HCT116 (cell line): ENCODE data around the gene SH3PXD2A. TPM values are rescaled to one million over a fixed set of nuclear protein-coding genes. Genes with fewer than 3 reads are reported as not detected.

Source experiments
- ATAC-seq: fragments of 200-7000 bp; cut with Tn5 transposase; 2 replicates; pipeline ENCODE4 v1.9.1; 2020; ENCODE audit warnings: mild to moderate bottlenecking, moderate library complexity
- Bru-seq: library from RNA; stranded (reverse); fragments of 400-500 nt; gene quantifications from one replicate; lab custom pipeline; 2021; lab: Mats Ljungman, UMichigan
- BruChase-seq, 2 experiments: library from RNA; stranded (reverse); fragments of 400-500 nt; gene quantifications; one replicate each; lab custom pipeline; 2021; lab: Mats Ljungman, UMichigan
- BruUV-seq: library from RNA; stranded (reverse); fragments of 400-500 nt; replicated peaks from 2 replicates; lab custom pipeline; 2021; lab: Mats Ljungman, UMichigan
- CTCF ChIA-PET: fragments of 300-600 bp; sonication (Branson Sonifier 250); formaldehyde crosslinking; loops from one replicate; lab custom pipeline; 2021; ENCODE audit warnings: antibody characterized with exemption; lab: Charles Lee
- POLR2A ChIA-PET: fragments of 300-600, 350-600 bp; sonication (Branson Sonifier 250); formaldehyde crosslinking; loops from one replicate; lab custom pipeline; 2021; ENCODE audit warnings: antibody characterized with exemption; lab: Charles Lee
- RAD21 ChIA-PET, 2 experiments: fragments of 300-600 bp; sonication (Branson Sonifier 250); formaldehyde crosslinking; loops; one replicate each; lab custom pipeline; 2023; ENCODE audit warnings: low total read pairs in 2 of 2; ENCODE audit not compliant: uncharacterized antibody in 2 of 2, unreplicated experiment in 2 of 2, low non-redundant PET in 1 of 2; lab: Charles Lee
- DNase-seq: peaks from one replicate; pipeline ENCODE4 v3.0.0-alpha.2; 2010; ENCODE audit warnings: low read depth, low spot score
- H2AFZ ChIP-seq: fragments of 200-600 bp; shearing (Covaris generic), sonication (generic); 2 replicates; pipeline ENCODE4 v1.6.1; 2017; ENCODE audit warnings: low read depth, mixed run types, mixed read lengths, antibody characterized with exemption, low read length; ENCODE audit not compliant: poor library complexity, severe bottlenecking
- H3K27ac ChIP-seq: 2 replicates; pipeline ENCODE4 v1.5.1; 2012; ENCODE audit warnings: low read depth, low read length
- H3K27me3 ChIP-seq: fragments of 200-600 bp; sonication (generic); 2 replicates; pipeline ENCODE4 v1.6.1; 2016; ENCODE audit warnings: mixed run types, low read length, mixed read lengths; ENCODE audit not compliant: insufficient read depth
- H3K36me3 ChIP-seq, 2 experiments: fragments of 200-500 bp in 1 of 2; fragments of 200-600 bp in 1 of 2; sonication (Bioruptor generic) in 1 of 2; sonication (generic) in 1 of 2; 2 replicates each; pipeline versions ENCODE4 v1.5.1 to v1.6.1; 2014 to 2016; ENCODE audit warnings: low read length in 2 of 2, inconsistent platforms in 1 of 2, mixed read lengths in 1 of 2, mixed run types in 1 of 2; ENCODE audit not compliant: insufficient read depth in 2 of 2, control insufficient read depth in 1 of 2
- H3K4me1 ChIP-seq, 2 experiments: fragments of 200-600 bp in 1 of 2; sonication (generic) in 1 of 2; 2 replicates each; pipeline versions ENCODE4 v1.5.1 to v1.6.1; 2012 to 2017; ENCODE audit warnings: low read length in 2 of 2, inconsistent platforms in 1 of 2, mild to moderate bottlenecking in 1 of 2, mixed read lengths in 1 of 2, mixed run types in 1 of 2, moderate library complexity in 1 of 2; ENCODE audit not compliant: insufficient read depth in 2 of 2, control insufficient read depth in 1 of 2
- H3K4me2 ChIP-seq: fragments of 200-600 bp; sonication (generic); 2 replicates; pipeline ENCODE4 v1.6.1; 2017; ENCODE audit warnings: mixed run types, low read length, mixed read lengths
- H3K4me3 ChIP-seq, 2 experiments: fragments of 200-600 bp in 1 of 2; sonication (generic) in 1 of 2; replicated peaks in 1 of 2; 2 replicates each; pipeline ENCODE4 v1.5.1; 2011 to 2016; ENCODE audit warnings: low read length in 2 of 2, control low read depth in 1 of 2, low read depth in 1 of 2, mild to moderate bottlenecking in 1 of 2, mixed read lengths in 1 of 2, mixed run types in 1 of 2
- H3K79me2 ChIP-seq: fragments of 200-600 bp; sonication (generic); 2 replicates; pipeline ENCODE4 v1.6.1; 2017; ENCODE audit warnings: mild to moderate bottlenecking, mixed run types, low read length, moderate library complexity, mixed read lengths; ENCODE audit not compliant: insufficient read depth
- H3K9ac ChIP-seq: fragments of 200-600 bp; sonication (generic); 2 replicates; pipeline ENCODE4 v1.6.1; 2016; ENCODE audit warnings: low read length, mixed read lengths
- H3K9me2 ChIP-seq: fragments of 200-600 bp; sonication (generic), shearing (Covaris generic); 2 replicates; pipeline ENCODE4 v1.6.1; 2017; ENCODE audit warnings: mixed run types, mild to moderate bottlenecking, moderate library complexity; ENCODE audit not compliant: insufficient read depth
- H3K9me3 ChIP-seq, 2 experiments: fragments of 200-500 bp in 1 of 2; fragments of 200-600 bp in 1 of 2; sonication (Bioruptor generic) in 1 of 2; sonication (generic) in 1 of 2; 2 replicates each; pipeline ENCODE4 v1.6.1; 2014 to 2017; ENCODE audit warnings: low read length in 2 of 2, mixed read lengths in 2 of 2, inconsistent platforms in 1 of 2, low read depth in 1 of 2, mild to moderate bottlenecking in 1 of 2, mixed run types in 1 of 2, moderate library complexity in 1 of 2; ENCODE audit not compliant: control insufficient read depth in 1 of 2, insufficient read depth in 1 of 2
- H4K20me1 ChIP-seq: fragments of 200-600 bp; sonication (generic), shearing (Covaris generic); 2 replicates; pipeline ENCODE4 v1.6.1; 2017; ENCODE audit warnings: mixed run types, mild to moderate bottlenecking, moderate library complexity; ENCODE audit not compliant: insufficient read depth
- CTCF ChIP-seq, 3 experiments: fragments of 200-600 bp in 1 of 3; sonication (generic) in 1 of 3; IDR thresholded peaks in 2 of 3; conservative IDR thresholded peaks in 1 of 3; 2 replicates each; pipeline ENCODE4 v1.5.1; 2012 to 2017; ENCODE audit warnings: low read depth in 2 of 3, low read length in 2 of 3, antibody characterized with exemption in 1 of 3, borderline replicate concordance in 1 of 3, control low read depth in 1 of 3, mild to moderate bottlenecking in 1 of 3, mixed read lengths in 1 of 3, mixed run types in 1 of 3, moderate library complexity in 1 of 3; ENCODE audit not compliant: insufficient read depth in 1 of 3
- EGR1 ChIP-seq: IDR thresholded peaks from 2 replicates; pipeline ENCODE4 v1.6.1; 2012; ENCODE audit warnings: low read depth
- FOSL1 ChIP-seq: IDR thresholded peaks from 2 replicates; pipeline ENCODE4 v1.6.1; 2012; ENCODE audit warnings: low read depth
- POLR2A ChIP-seq: IDR thresholded peaks from 2 replicates; pipeline ENCODE4 v1.7.0; 2011; ENCODE audit warnings: borderline replicate concordance; ENCODE audit not compliant: insufficient read depth, insufficient read length; ENCODE audit errors: extremely low read depth
- RAD21 ChIP-seq: IDR thresholded peaks from 2 replicates; pipeline ENCODE4 v1.6.1; 2012; ENCODE audit warnings: low read depth, mild to moderate bottlenecking
- SIN3A ChIP-seq: IDR thresholded peaks from 2 replicates; pipeline ENCODE4 v1.6.1; 2012; ENCODE audit warnings: low read depth
- SP1 ChIP-seq: IDR thresholded peaks from 2 replicates; pipeline ENCODE4 v1.6.1; 2012; ENCODE audit warnings: low read depth
- ZBTB33 ChIP-seq: IDR thresholded peaks from 2 replicates; pipeline ENCODE4 v1.6.1; 2011; ENCODE audit warnings: mild to moderate bottlenecking, low read length, moderate library complexity; ENCODE audit not compliant: insufficient replicate concordance; ENCODE audit errors: extremely low read depth
- ZNF274 ChIP-seq: fragments of 200-500 bp; sonication (Bioruptor generic); IDR thresholded peaks from 2 replicates; pipeline ENCODE4 v1.6.1; 2014; ENCODE audit warnings: mild to moderate bottlenecking, low read depth, low read length, inconsistent platforms
- intact Hi-C: fragments of 100-400 bp; cut with micrococcal nuclease; formaldehyde crosslinking; loops from 2 replicates; pipeline ENCODE4 v1.10.0; 2022
- long read RNA-seq: library from polyadenylated mRNA; unstranded; transcript quantifications from one replicate; pipeline ENCODE4 v2.0.0, GENCODE V29; 2021; ENCODE audit not compliant: unreplicated experiment
- polyA plus RNA-seq: library from polyadenylated mRNA; unstranded; fragments of >200 nt; gene quantifications from 2 replicates; pipeline ENCODE4 v1.2.1, GENCODE V29; 2012; ENCODE audit warnings: missing spikeins
- total RNA-seq: library from RNA; stranded (reverse); gene quantifications from one replicate; pipeline ENCODE4 v1.2.1, GENCODE V29; 2021; ENCODE audit not compliant: unreplicated experiment

SH3PXD2A gene
- total RNA-seq (8.7 TPM), Bru-seq, nascent RNA (percentile 51 among the genes with signal in this experiment), BruChase-seq, experiment 1, labeled RNA remaining after a 6-hour chase (percentile 62 among the genes with signal in this experiment), BruChase-seq, experiment 2, labeled RNA remaining after a 2-hour chase (percentile 62 among the genes with signal in this experiment)
- polyA plus RNA-seq = 3.8 and 4.2 TPM in 2 replicates
- long read RNA-seq, partial matches to known transcripts = 2 of 23 reads
- long read RNA-seq, other reads (novel, unspliced or antisense) = 21 of 23 reads

GRCh38 chr10:103855424-103855823 lies at the start of gene SH3PXD2A:
Gene SH3PXD2A, minus strand, starts transcription at chr10:103855576. Its CDS starts 310 bp downstream, at chr10:103855266.
- intact Hi-C loops = no loop called here
- H3K9ac ChIP-seq = no peak within 1 kb of the TSS
- TF ChIP-seq SP1 (no peak), ZNF274 (no peak), POLR2A (no peak), ZBTB33 (no peak), EGR1 (no peak), FOSL1 (no peak)
- no peak within 1 kb of the TSS for H3K4me3 ChIP-seq
- ChIA-PET POLR2A (no interaction called here), CTCF (no interaction called here), RAD21 (no interaction called here)
- H4K20me1 ChIP-seq = no peaks in the 10 kb centered on the region
- no peaks in the 10 kb centered on the region for H3K27me3 ChIP-seq
- no peaks in the 10 kb centered on the region for H3K9me3 ChIP-seq
- no TSS peak for BruUV-seq
- no peak within 1 kb of the TSS for H3K27ac ChIP-seq
- no peaks in the 10 kb centered on the region for H3K36me3 ChIP-seq
- ATAC-seq = no peak
- no peaks in the 10 kb centered on the region for H3K79me2 ChIP-seq
- H3K4me2 ChIP-seq = no peak within 1 kb of the TSS
- DNase-seq = no peak
- no peak within 1 kb of the TSS for H2AFZ ChIP-seq
- H3K4me1 ChIP-seq = no peaks in the 10 kb centered on the region
- H3K9me2 ChIP-seq = no peaks in the 10 kb centered on the region

- ATAC-seq = no peak
- CTCF ChIA-PET = interaction anchor here (4.4 kb wide), 1 partner anchor 13 kb away, joined by 25 read pairs; no protein-coding TSS in a partner anchor
- DNase-seq = no peak
- BruUV-seq = no TSS peak
- peak overlapping the region; percentile 14; the same call in 1 of the 2 replicates for H3K4me2 ChIP-seq
- peaks cover 15 to 29% of the 10 kb centered on the region in 2 experiments; a peak in 2 of 4 replicates for H3K36me3 ChIP-seq
- RAD21 ChIA-PET = no interaction called here
- H2AFZ ChIP-seq = no peak overlapping the region
- POLR2A ChIA-PET = interaction anchor here (1.8 kb wide), 1 partner anchor 11 kb away, joined by 5 read pairs; no protein-coding TSS in a partner anchor
- H3K9ac ChIP-seq = no peak overlapping the region
- no peaks in the 10 kb centered on the region for H4K20me1 ChIP-seq
- H3K9me2 ChIP-seq = no peaks in the 10 kb centered on the region
- TF ChIP-seq SIN3A (no peak), CTCF (IDR thresholded peaks at IDR 0.05 in 2 of 3, conservative IDR thresholded peaks at IDR 0.05 in 1 of 3; ENCODE audit: borderline replicate concordance in 1 of 3, insufficient read depth in 1 of 3, low read depth in 2 of 3, low read length in 2 of 3) (0 out of 6 replicates have a peak, but pooled peaks of 1 of the 3 experiments have one; percentile 14), RAD21 (peak; percentile 40; the same call in 1 of the 2 replicates)
- no peaks in the 10 kb centered on the region for H3K27me3 ChIP-seq
- H3K9me3 ChIP-seq = no peaks in the 10 kb centered on the region
- no peak overlapping the region for H3K27ac ChIP-seq
- intact Hi-C loops = no loop called here
- peaks cover 56 to 57% of the 10 kb centered on the region in 2 experiments for H3K4me1 ChIP-seq
- no peak overlapping the region for H3K4me3 ChIP-seq
- H3K79me2 ChIP-seq = no peaks in the 10 kb centered on the region
Observed at GRCh38 chr10:103901299-103901698, 45.9 kb upstream of the SH3PXD2A start.
